Bladder microvascular endothelial cell (primary cell): ENCODE data around the gene FASTK. TPM values are rescaled to one million over a fixed set of nuclear protein-coding genes. Genes with fewer than 3 reads are reported as not detected.

ENCODE experiments used
- total RNA-seq: library from RNA; depleted of rRNA; stranded (reverse); fragments of >200 nt; gene quantifications from 2 replicates; pipeline ENCODE4 v1.2.3, GENCODE V29; 2014

Gene FASTK, protein sequence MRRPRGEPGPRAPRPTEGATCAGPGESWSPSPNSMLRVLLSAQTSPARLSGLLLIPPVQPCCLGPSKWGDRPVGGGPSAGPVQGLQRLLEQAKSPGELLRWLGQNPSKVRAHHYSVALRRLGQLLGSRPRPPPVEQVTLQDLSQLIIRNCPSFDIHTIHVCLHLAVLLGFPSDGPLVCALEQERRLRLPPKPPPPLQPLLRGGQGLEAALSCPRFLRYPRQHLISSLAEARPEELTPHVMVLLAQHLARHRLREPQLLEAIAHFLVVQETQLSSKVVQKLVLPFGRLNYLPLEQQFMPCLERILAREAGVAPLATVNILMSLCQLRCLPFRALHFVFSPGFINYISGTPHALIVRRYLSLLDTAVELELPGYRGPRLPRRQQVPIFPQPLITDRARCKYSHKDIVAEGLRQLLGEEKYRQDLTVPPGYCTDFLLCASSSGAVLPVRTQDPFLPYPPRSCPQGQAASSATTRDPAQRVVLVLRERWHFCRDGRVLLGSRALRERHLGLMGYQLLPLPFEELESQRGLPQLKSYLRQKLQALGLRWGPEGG
- total RNA-seq: 38.2 and 54.8 TPM in 2 replicates

DNA sequence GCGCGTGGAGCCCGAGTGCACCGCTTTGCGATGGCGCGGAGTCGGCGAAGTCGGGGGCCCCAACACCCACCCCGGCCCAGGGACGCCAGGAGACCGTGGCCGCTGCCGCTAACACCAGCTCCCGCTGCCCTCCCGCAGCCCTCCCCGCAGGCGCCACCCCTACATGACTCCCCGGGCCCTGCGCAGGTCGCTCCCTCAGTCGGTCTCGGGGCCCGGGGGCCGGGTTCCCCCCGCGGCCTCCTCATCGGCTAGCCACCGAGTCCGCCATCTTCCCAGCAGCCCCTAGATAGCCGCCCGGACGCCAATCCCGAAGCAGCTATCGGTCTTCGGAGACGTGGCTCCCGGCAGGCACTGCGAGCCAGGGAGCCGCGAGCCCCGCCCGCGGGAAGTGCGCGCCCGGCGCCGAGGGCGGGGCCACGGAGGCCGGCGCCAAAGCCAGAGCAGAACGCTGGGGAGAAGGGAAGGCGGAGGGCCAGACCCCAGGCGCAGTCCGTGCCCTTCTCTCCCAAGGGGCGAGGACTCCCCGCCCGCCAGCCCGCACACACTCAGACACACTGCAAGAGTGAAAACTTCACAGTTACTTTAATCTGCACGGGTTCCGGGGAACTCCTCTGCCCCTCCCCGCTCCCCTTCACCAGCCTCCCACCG is at the start of gene FASTK:
FASTK (minus strand) TSS at position 288 of the 648 bp plus-strand sequence; CDS start at position 245, 43 bp downstream.

DNA sequence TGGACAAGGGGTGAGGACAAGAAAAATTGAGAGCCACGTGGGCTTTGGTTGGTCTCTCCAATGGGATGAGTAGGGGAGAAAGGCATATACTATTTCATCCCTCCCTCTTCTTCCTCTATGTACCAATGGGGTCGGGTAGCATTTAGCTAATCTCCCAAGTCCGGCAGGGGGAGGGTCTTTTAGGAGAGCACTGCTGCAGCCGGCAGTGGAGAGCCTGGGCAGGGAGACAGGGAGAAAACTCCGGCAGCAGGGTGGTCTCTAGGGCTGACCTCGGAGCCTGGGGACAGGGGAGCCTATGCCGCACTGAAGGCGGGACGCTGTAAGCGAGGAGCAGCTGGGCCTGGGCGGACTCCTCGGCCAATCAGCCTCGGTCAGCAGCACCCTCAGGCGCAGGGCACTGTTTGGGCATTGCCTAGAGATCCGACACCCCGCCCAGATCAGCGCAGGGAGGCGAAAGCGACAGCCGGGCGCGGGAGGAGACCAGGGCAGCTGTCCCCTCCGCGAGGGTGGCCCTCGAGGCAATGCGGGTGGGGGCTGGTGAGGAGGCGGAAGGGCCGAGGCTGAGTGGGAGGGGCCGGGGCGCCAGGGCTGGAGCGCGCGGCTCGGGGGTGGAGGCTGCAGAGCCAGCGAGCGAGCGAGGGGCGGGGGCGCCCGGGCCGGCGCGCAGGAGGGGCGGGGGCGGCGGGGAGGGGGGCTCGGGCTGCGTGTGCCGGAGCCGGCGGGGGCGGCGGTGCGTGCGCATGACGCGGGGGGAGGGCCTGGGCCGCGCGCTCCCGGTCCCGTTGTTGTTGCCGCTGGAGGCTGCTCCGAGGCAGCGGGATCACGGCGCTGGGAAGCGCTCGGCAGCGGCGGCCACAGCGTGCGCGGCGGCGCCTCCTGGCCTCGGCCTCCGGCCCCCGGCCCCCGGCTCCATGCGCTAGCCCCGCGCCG is 5.3 kb upstream of the FASTK start, which contains the start of gene AGAP3:
AGAP3 (plus strand) TSS at position 785 of the 930 bp plus-strand sequence. CDS start 267 bp downstream, outside the sequence.

DNA sequence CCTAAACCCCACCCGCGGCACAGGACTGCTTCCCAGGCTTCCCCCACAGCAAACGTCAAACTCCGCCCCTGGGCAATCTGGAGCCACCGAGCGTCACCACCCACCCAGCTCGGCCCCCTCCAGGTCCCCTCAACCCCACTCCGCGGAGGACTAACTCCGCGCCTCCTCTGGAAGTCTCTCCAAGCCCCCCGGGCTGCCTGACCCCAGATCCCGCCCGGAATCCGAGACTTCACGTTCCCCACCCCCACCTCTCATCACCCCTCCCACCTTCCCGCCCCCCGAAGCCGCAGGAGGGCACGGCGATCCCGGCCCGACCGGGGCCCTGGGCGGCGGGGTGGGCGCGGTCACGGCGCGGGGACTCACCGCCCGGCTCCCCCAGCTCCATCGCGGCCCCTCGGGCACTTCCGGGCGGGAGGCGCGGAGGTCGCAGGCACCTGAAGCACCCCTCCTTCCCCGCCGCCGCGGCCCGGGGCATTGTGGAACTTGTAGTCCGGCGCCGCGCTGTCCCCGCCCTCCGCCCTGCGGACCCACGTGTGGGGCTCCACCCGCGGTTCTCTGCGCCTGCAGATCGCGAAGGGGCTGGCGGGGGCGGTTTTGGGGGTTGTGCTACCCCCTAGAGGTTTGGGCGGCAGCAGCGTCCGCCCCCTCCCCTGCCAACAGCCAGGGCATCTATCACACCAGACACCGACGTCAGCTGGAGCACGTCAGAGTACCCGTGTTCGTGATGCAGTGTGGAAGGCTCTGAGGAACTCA is 2.6 kb upstream of the FASTK start, which contains the start of gene TMUB1:
TMUB1 (minus strand) TSS at position 423 of the 753 bp plus-strand sequence. CDS start 930 bp downstream, outside the sequence.

DNA sequence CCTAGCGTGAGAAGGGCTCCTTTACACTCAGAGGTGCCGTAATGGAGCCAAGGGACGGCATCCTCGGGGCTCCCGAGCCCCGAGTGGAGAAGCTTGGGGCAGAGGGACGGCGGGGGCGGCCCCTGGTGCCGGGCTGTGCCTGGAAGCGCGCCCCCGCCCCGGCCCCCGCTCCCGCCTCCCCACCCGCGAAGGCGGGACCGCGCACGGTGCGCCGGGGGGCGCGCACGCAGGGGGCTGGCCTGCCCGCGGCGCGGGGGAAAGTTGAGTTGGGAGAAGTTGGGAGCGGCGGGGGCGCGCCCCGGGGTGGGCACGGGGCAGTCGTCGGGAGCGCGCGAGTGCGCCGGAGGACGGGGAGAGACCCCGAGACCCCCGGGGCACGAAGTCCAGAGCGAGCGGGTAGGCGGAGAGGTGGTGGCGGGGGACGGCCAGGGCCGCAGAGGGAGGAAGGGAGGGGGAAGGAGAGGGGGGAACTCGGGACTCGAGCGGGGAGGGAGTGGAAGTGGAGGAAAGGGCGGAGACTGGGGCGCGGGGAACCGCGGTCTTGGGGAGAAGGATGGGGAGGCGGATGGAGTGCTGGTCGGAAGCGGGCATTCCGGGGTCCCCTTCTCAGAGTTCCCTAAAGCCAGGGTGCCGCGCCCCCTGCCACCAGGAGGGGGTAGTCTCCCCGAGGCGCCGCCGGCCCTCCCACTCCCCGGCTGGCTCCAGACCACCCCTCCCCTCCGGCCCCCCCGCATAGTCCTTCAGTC is 21.1 kb downstream of the FASTK start, which contains the start of gene SLC4A2:
SLC4A2 (plus strand) TSS at position 223 of the 746 bp plus-strand sequence. CDS start 2,399 bp downstream, outside the sequence.

DNA sequence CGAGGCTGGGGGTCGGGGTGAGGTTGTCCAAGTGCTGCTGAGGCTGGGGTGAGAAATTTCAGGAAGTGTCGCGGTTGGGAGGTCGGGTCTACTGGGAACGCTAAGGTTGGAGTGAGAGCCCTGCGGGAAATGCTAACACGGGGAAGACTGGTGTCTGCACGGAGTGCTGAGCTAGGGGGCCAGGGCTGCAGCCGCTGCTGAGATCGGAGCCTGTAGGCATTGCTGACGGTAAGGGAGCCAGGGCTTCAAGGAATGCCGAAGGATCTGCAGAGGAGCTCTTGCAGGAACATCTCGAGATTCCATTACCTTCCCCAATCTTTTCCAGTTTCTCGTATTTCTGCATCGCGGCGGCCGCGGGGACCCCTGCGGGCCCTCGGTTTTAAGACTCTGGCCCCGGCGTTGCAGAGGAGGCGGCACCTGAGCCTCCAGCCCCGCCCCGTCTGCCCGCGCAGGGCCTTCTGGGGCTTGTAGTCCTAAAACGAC is 23.1 kb downstream of the FASTK start, which contains the start of gene CDK5:
CDK5 (minus strand) TSS at position 392 of the 483 bp plus-strand sequence; CDS start at position 343, 49 bp downstream.

DNA sequence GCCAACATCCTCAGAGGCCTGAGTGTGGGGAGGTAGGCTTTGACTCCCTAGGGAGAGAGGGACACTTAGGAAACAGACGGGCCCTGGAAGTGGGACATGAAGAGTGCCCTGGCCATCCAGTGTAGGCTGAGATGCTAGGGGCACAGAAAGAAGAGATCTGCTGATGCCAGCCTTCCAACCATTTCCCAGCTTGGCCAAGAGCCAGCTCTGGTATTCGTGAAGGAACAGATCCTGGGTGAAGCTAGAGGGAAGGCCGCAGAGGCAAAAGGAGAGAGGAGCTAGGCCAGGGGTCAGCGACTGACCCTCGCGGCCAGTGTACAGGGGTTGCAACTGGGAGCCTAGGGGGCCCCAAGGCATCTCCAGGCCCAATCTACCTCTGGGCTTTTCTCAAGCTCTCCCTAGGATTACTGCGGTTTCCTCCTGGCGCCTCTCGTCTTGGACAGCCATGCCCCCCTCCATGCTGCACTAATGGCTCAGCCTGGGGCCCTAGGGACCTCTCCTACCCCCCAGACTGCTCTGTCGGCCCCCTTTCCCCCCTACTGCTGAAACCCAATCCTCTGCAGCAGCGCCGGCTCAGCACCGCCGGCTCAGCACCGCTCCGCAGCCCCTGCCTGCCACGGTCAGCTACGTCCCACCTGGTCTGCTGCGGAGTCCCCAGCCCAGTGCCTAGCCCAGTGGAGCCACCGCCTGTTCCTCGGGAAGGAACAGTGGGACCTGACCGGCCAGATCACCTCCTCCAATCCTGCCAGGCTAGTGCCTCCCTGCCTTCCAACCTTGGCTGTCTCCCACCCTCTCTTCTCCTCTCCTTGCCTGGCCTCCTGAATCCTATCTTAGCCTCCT is 32.4 kb downstream of the FASTK start, which contains the start of gene ASIC3:
ASIC3 (plus strand) TSS at position 556 of the 840 bp plus-strand sequence. CDS start 355 bp downstream, outside the sequence.

DNA sequence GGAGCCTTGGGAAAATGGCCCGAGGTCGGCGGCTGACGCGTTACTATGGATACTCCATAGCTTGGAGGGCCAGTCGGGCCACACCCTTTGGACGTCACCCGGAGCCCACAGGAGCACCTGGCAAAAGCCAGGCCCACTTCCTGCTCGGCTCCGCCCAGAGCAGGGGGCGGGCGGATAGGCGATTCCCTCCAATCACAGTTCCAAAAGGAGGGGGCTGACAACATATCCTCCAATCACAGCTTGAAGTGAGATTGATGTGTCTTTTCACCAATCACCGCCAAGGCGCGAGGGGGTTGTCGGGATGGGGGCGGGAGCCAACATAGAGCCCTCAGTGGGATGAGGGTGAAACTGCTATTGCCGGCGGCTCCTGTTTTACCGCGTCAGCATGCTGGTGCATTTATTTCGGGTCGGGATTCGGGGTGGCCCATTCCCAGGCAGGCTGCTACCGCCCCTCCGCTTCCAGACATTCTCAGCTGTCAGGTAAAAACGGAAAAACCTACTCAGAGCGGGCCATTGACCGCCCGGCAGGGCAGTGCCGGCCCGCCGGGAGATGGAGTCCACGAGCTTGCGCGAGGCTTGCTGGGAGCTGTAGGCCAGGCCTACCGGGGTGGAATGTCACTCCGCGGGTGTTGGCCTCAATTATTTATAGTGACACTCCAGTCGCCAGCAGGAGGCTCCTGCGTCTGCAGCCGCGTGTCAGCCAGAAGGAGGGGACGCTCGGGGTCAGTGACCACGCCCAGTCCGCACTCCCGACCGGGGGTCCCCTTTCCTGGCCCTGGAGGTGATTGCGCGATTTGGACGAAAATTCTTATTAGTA is 52.3 kb downstream of the FASTK start, which contains the start of gene ABCB8:
ABCB8 (plus strand) TSS at position 320 of the 817 bp plus-strand sequence; CDS start at position 386, 66 bp downstream.

Other genes starting within 250 kb of the FASTK start
- not detected in 2 replicates for gene AOC1, start 228.3 kb downstream of the FASTK start, total RNA-seq
- gene KCNH2, start 102.5 kb downstream of the FASTK start, total RNA-seq: 0.06 TPM in 1 of 2 replicates, not detected in the other
- gene NOS3, start 89.8 kb downstream of the FASTK start, total RNA-seq: 20.9 and 58.7 TPM in 2 replicates
- 0.19 TPM in 1 of 2 replicates, not detected in the other for gene ATG9B, start 56.3 kb downstream of the FASTK start, total RNA-seq
- 14.6 and 26.1 TPM in 2 replicates for gene ABCB8, start 52.4 kb downstream of the FASTK start, total RNA-seq
- gene ASIC3, start 32.3 kb downstream of the FASTK start, total RNA-seq: 0.16 and 0.44 TPM in 2 replicates
- gene CDK5, start 22.9 kb downstream of the FASTK start, total RNA-seq: 16.8 and 18.6 TPM in 2 replicates
- 59.6 and 131 TPM in 2 replicates for gene SLC4A2, start 21.2 kb downstream of the FASTK start, total RNA-seq
- 16.5 and 16.8 TPM in 2 replicates for gene TMUB1, start 2.7 kb upstream of the FASTK start, total RNA-seq
- gene AGAP3, start 5.7 kb upstream of the FASTK start, total RNA-seq: 51.2 and 63.9 TPM in 2 replicates
- gene GBX1, start 86.9 kb upstream of the FASTK start, total RNA-seq: not detected in 2 replicates
- not detected in 2 replicates for gene ASB10, start 106.4 kb upstream of the FASTK start, total RNA-seq
- not detected in 2 replicates for gene H2BK1, start 129.7 kb upstream of the FASTK start, total RNA-seq
- 44.2 and 53.0 TPM in 2 replicates for gene ABCF2, start 146.4 kb upstream of the FASTK start, total RNA-seq
- 28.3 and 62.9 TPM in 2 replicates for gene CHPF2, start 151.7 kb upstream of the FASTK start, total RNA-seq
- 0.97 and 1.9 TPM in 2 replicates for gene SMARCD3, start 167.9 kb upstream of the FASTK start, total RNA-seq